Suprapubic skin (tissue), 3 donors: ENCODE results near the gene SERPINB11.

Experiments
- EP300 ChIP-seq: sonication (generic); formaldehyde crosslinking; IDR thresholded peaks from one replicate; pipeline ENCODE4 v1.6.1; 2017; ENCODE audit warnings: antibody characterized with exemption
- POLR2A ChIP-seq, 2 donors: fragments of 450-650 bp; IDR thresholded peaks; one replicate each; pipeline ENCODE4 v1.6.1; 2017; ENCODE audit warnings: antibody characterized with exemption in 2 of 2, mild to moderate bottlenecking in 2 of 2, moderate library complexity in 2 of 2
- TF ChIP-seq, protein P1 (sequence below), 2 donors: fragments of 200-600 bp in 1 of 2; fragments of 450-650 bp in 1 of 2; sonication (generic) in 1 of 2; IDR thresholded peaks; one replicate each; pipeline ENCODE4 v1.5.1; 2016 to 2019; ENCODE audit warnings: antibody characterized with exemption in 2 of 2, mild to moderate bottlenecking in 1 of 2, moderate library complexity in 1 of 2

DNA sequence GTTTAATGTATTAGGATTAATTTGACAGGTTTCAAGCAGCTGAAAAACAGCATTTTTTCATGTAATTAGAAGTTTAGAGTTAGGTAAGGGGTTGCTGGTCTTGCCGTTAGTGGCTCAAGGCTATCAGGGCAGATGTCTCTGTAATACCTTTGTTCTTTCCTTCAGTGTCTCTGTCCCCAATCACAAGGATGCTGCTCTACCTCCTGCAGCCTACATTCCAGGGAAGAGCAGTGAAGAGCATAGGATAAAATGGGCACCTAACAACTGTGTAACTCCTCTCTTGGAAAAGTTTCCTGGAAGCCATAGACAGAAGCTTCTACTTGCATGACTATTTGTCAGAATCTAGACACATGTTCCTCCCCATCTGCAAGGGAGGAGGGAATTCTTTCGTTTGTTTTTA, 63.1 kb downstream of the SERPINB11 start:
- TF ChIP-seq, protein P1, sequence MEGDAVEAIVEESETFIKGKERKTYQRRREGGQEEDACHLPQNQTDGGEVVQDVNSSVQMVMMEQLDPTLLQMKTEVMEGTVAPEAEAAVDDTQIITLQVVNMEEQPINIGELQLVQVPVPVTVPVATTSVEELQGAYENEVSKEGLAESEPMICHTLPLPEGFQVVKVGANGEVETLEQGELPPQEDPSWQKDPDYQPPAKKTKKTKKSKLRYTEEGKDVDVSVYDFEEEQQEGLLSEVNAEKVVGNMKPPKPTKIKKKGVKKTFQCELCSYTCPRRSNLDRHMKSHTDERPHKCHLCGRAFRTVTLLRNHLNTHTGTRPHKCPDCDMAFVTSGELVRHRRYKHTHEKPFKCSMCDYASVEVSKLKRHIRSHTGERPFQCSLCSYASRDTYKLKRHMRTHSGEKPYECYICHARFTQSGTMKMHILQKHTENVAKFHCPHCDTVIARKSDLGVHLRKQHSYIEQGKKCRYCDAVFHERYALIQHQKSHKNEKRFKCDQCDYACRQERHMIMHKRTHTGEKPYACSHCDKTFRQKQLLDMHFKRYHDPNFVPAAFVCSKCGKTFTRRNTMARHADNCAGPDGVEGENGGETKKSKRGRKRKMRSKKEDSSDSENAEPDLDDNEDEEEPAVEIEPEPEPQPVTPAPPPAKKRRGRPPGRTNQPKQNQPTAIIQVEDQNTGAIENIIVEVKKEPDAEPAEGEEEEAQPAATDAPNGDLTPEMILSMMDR (IDR thresholded peaks at IDR 0.05) = no peak
- no peak for TF ChIP-seq POLR2A (IDR thresholded peaks at IDR 0.05)
- TF ChIP-seq EP300 = no peak
